Psoas muscle (tissue), 8 donors: Measurements from ENCODE around the gene TTC27. TPM values are rescaled to one million over a fixed set of nuclear protein-coding genes. Genes with fewer than 3 reads are reported as not detected.
"Not testable (repeated sequence)": the region's sequence is repeated elsewhere in the genome, so short reads cannot be mapped to it uniquely, and the experiment has no call there.

ENCODE experiments used
- ATAC-seq, 4 donors: fragments of 200-7000 bp; cut with Tn5 transposase; one replicate each; pipeline ENCODE4 v1.9.1; 2020; ENCODE audit warnings: moderate library complexity in 3 of 4, mild to moderate bottlenecking in 2 of 4
- DNase-seq, 2 donors: peaks; one replicate each; pipeline ENCODE4 v3.0.0-alpha.2; 2020
- H3K27ac ChIP-seq: fragments of 200-600 bp; one replicate; pipeline ENCODE4 v1.8.0; 2022
- H3K27me3 ChIP-seq, 3 donors: fragments of 200-600 bp in 1 of 3; one replicate each; pipeline versions ENCODE4 v1.6.1 to v1.8.0; 2013 to 2022; ENCODE audit warnings: low read length in 2 of 3, mild to moderate bottlenecking in 2 of 3, moderate library complexity in 1 of 3; ENCODE audit not compliant: insufficient read depth in 3 of 3
- H3K36me3 ChIP-seq, 2 donors: fragments of 200-600 bp in 1 of 2; one replicate each; pipeline versions ENCODE4 v1.6.1 to v1.8.0; 2013 to 2022; ENCODE audit warnings: low read depth in 1 of 2, mild to moderate bottlenecking in 1 of 2, moderate library complexity in 1 of 2; ENCODE audit not compliant: insufficient read depth in 1 of 2
- H3K4me1 ChIP-seq: fragments of 200-600 bp; one replicate; pipeline ENCODE4 v1.8.0; 2022
- H3K4me3 ChIP-seq: fragments of 200-600 bp; one replicate; pipeline ENCODE4 v1.8.0; 2022; ENCODE audit warnings: mild to moderate bottlenecking
- H3K9me3 ChIP-seq: fragments of 200-600 bp; one replicate; pipeline ENCODE4 v1.8.0; 2022
- CTCF ChIP-seq: fragments of 200-600 bp; IDR thresholded peaks from one replicate; pipeline ENCODE4 v1.8.0; 2022; ENCODE audit warnings: antibody characterized with exemption
- WGBS, 3 donors: extraction: QIAGEN DNeasy Blood & Tissue Kit; methylation state at CpG; one replicate each; pipeline versions ENCODE4 v1.1.6 to v1.1.7; 2013; 5-methylcytosine and 5-hydroxymethylcytosine counted together
- intact Hi-C, 2 donors: fragments of 100-400 bp; cut with DNase I; formaldehyde crosslinking; loops; one replicate each; pipeline versions ENCODE4 v1.11.0 to v1.14.2; 2022
- polyA plus RNA-seq, 3 donors: library from polyadenylated mRNA; stranded (reverse); fragments of 200-250 nt; gene quantifications; one replicate each; pipeline ENCODE4 v1.2.3, GENCODE V29; 2013
- total RNA-seq, 4 donors: library from RNA; stranded (reverse); fragmentation: NEBNext Ultra II Directional in 2 of 4; extraction: Animal tissue kit (Norgen Biotek cat#: 25700) in 2 of 4; gene quantifications; one replicate each; pipeline versions ENCODE4 v1.2.1 to v1.2.4, GENCODE V29; 2021 to 2023
- donor health status: healthy with polysubstance abuse.
- donor health status: DM: no; HTN: no; CAD: no; lungs with moderate emphysema.
- donor health status: Bipolar disorder and iron deficiency.
- donor health status: healthy.
- donor health status: DM: yes; HTN: yes; CAD: no.
- donor health status: DM: no; HTN: no; CAD: no.
- donor health status: DM: no; HTN: no; CAD: no.
- donor health status: DM: yes; HTN: yes; CAD: no.

The TTC27 gene
- total and polyA plus RNA-seq, 7 donors: 8.7 to 15.4 (median 12.2) TPM

GRCh38 chr2:32723467-32724079, 95.7 kb downstream of the TTC27 start:
- DNase-seq: no peak
- TF ChIP-seq CTCF: no peak
- Histone ChIP-seq H3K4me1 (peaks cover 21% of the 10 kb centered on the region), H3K4me3 (no peak overlapping the region), H3K27ac (no peak overlapping the region), H3K27me3 (no peaks in the 10 kb centered on the region), H3K36me3 (peaks cover 0 to 3% of the 10 kb centered on the region in 2 donors), H3K9me3 (no peaks in the 10 kb centered on the region)
- intact Hi-C loops: no loop called here
- no peak for ATAC-seq
- WGBS, 3 donors: 90 to 93% (median 90%) methylated on average over 3 of the region's 3 CpGs

- H3K27ac ChIP-seq, H3K9me3 ChIP-seq, intact Hi-C loops, H3K4me3 ChIP-seq, DNase-seq, ATAC-seq, H3K27me3 ChIP-seq, H3K36me3 ChIP-seq, H3K4me1 ChIP-seq: not testable (repeated sequence)
- 88 to 89% (median 88%) methylated on average over 5 of the region's 5 CpGs for WGBS, 3 donors
Observed at GRCh38 chr2:32726678-32727077, 98.8 kb downstream of the TTC27 start.

- no peak for ATAC-seq
- peaks cover 0 to 3% of the 10 kb centered on the region in 2 donors for H3K36me3 ChIP-seq
- H3K27ac ChIP-seq: no peak overlapping the region
- WGBS, 3 donors: 78 to 93% (median 86%) methylated on average over 1 of the region's 1 CpG
- H3K4me3 ChIP-seq: no peak overlapping the region
- H3K4me1 ChIP-seq: no peaks in the 10 kb centered on the region
- DNase-seq: no peak
- no peak for TF ChIP-seq CTCF
- H3K27me3 ChIP-seq: no peaks in the 10 kb centered on the region
- H3K9me3 ChIP-seq: no peaks in the 10 kb centered on the region
- intact Hi-C loops: no loop called here
Observed at GRCh38 chr2:32727157-32727556, 99.3 kb downstream of the TTC27 start.

DNA sequence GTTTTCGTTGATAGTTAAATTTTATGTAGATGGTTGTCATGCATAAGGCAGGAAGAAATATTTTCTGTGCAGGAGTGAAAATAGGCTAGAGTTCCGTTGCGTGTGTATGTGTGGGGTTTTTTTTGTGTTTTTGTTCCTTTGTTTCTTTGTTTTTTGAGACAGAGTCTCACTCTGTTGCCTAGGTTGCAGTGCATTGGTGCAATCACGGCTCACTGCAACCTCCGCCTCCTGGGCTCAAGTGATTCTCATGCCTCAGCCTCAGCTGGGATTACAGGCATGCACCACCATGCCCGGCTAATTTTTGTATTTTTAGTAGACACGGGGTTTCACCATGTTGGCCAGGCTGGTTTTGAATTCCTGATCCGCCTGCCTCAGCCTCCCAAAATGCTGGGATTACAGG, 103.1 kb downstream of the TTC27 start:
- intact Hi-C loops, H3K27me3 ChIP-seq, ATAC-seq, H3K27ac ChIP-seq, H3K36me3 ChIP-seq, H3K4me1 ChIP-seq, DNase-seq, H3K4me3 ChIP-seq, H3K9me3 ChIP-seq: not testable (repeated sequence)
- WGBS, 3 donors: 93 to 99% (median 96%) methylated on average over 8 of the region's 8 CpGs

GRCh38 chr2:32732120-32732519, 104.3 kb downstream of the TTC27 start:
- 27 to 63% (median 59%) methylated on average over 1 of the region's 1 CpG for WGBS, 3 donors
- intact Hi-C loops: no loop called here
- ATAC-seq: no peak
- Histone ChIP-seq H3K9me3 (no peaks in the 10 kb centered on the region), H3K4me3 (no peak overlapping the region), H3K36me3 (peaks cover 0 to 15% of the 10 kb centered on the region in 2 donors), H3K27ac (no peak overlapping the region), H3K27me3 (no peaks in the 10 kb centered on the region), H3K4me1 (no peaks in the 10 kb centered on the region)
- TF ChIP-seq CTCF: no peak
- no peak for DNase-seq

DNA sequence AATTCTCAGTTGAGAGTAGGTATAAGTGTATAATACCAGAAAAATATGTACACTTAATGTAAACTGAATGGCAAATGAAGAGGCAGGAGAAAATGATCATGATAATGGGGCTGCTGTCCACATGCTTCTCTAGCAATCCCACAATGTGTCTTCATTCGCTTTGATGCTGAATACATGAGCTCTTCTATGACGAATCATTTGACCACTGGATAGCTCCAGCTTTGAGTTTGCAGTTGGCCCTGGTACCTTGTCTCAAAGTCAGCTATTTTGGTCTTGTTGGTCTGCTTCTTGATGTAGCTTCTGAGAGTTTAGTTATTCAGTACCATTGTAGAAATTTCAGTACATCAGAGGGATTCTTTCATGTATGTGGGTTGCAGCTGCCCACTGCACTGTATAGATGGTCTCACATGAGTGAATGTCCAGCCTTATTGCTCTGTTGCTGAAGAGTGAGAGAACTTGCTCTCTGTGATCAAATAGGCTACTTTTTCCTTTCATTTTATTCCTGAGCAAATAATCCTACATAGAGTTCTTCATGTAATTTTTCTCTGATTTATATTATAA, 105.1 kb downstream of the TTC27 start:
- no peak for TF ChIP-seq CTCF
- WGBS, 3 donors: 90 to 96% (median 92%) methylated on average over 2 of the region's 2 CpGs
- Histone ChIP-seq H3K9me3 (no peaks in the 10 kb centered on the region), H3K27ac (no peak overlapping the region), H3K4me1 (no peaks in the 10 kb centered on the region), H3K4me3 (no peak overlapping the region), H3K36me3 (peaks cover 0 to 24% of the 10 kb centered on the region in 2 donors), H3K27me3 (no peaks in the 10 kb centered on the region)
- DNase-seq (no peak), ATAC-seq (no peak)
- intact Hi-C loops: no loop called here
